Thyroid gland (tissue), 4 donors: Measurements from ENCODE around the gene PFKM. TPM values are rescaled to one million over a fixed set of nuclear protein-coding genes. Genes with fewer than 3 reads are reported as not detected.

ENCODE experiments used
- DNase-seq, 2 donors: peaks; one replicate each; pipeline ENCODE4 v3.0.0-alpha.2; 2019
- H3K27ac ChIP-seq, 3 donors: fragments of 200-600 bp; sonication (generic); 1 replicate in 2 of 3; 2 replicates in 1 of 3; pipeline ENCODE4 v1.5.1; 2016 to 2019; ENCODE audit warnings: mild to moderate bottlenecking in 1 of 3, moderate library complexity in 1 of 3
- H3K27me3 ChIP-seq: fragments of 200-600 bp; sonication (generic); one replicate; pipeline ENCODE4 v1.5.1; 2019
- H3K36me3 ChIP-seq, 2 donors: fragments of 200-600 bp; sonication (generic); one replicate each; pipeline ENCODE4 v1.5.1; 2016 to 2019
- H3K4me1 ChIP-seq, 2 donors: fragments of 200-600 bp; sonication (generic); one replicate each; pipeline ENCODE4 v1.5.1; 2017 to 2019
- H3K4me3 ChIP-seq, 3 donors: fragments of 200-600 bp; sonication (generic); replicated peaks in 1 of 3; 1 replicate in 2 of 3; 2 replicates in 1 of 3; pipeline ENCODE4 v1.5.1; 2016; ENCODE audit warnings: mild to moderate bottlenecking in 1 of 3
- H3K9me3 ChIP-seq: fragments of 200-600 bp; sonication (generic); one replicate; pipeline ENCODE4 v1.5.1; 2017
- POLR2A ChIP-seq, 2 donors: fragments of 450-650 bp; IDR thresholded peaks; one replicate each; pipeline ENCODE4 v1.6.1; 2017; ENCODE audit warnings: antibody characterized with exemption in 2 of 2, mild to moderate bottlenecking in 2 of 2, moderate library complexity in 1 of 2
- WGBS, 2 donors: methylation state at CpG; one replicate each; pipeline ENCODE4 v1.1.5; 2017; 5-methylcytosine and 5-hydroxymethylcytosine counted together
- intact Hi-C: fragments of 100-400 bp; cut with DNase I; formaldehyde crosslinking; loops from one replicate; pipeline ENCODE4 v1.15.1; 2023
- total RNA-seq, 4 donors: library from RNA; depleted of rRNA; stranded (reverse); fragments of >200 nt; gene quantifications; one replicate each; pipeline ENCODE4 v1.2.3, GENCODE V29; 2016
- TF ChIP-seq, protein P1 (sequence below), 6 experiments: fragments of 200-600 bp in 3 of 6; fragments of 450-650 bp in 3 of 6; sonication (generic) in 3 of 6; IDR thresholded peaks; one replicate each; pipeline ENCODE4 v1.5.1; 2016 to 2019; ENCODE audit warnings: antibody characterized with exemption in 6 of 6, mild to moderate bottlenecking in 2 of 6, inconsistent platforms in 1 of 6, moderate library complexity in 1 of 6

Gene PFKM
- total RNA-seq, 4 donors from 2014 or later, result 36.1 to 66.7 (median 49.2) TPM

DNA sequence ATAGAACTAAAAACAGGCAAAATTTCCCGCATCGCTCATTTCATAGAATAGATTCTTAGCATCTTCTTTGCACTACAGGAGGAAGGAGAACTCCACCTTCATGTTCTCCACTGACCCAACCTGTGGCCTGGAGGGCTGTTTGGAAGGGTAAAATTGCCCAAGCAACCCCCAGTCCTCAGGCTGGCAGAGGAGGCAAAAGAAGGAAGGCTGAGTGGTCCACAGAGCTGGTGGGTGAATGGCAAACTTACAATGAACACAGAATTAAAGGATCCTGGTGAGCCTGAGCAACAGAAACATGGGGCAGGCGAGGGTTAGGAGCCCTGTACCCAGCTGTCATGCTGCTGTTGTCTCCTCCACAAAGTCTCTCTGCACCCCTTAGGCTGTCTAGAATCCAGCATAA lies 38.3 kb upstream of the PFKM start:
- Histone ChIP-seq H3K27me3 (no peaks in the 10 kb centered on the region), H3K36me3 (peaks cover 5 to 17% of the 10 kb centered on the region in 2 donors), H3K27ac (no peak overlapping the region), H3K4me3 (no peak overlapping the region), H3K4me1 (no peaks in the 10 kb centered on the region), H3K9me3 (no peaks in the 10 kb centered on the region)
- WGBS, 2 donors, result 95 to 98% methylated on average over 3 of the region's 3 CpGs
- intact Hi-C loops, result no loop called here
- no peak for DNase-seq
- TF ChIP-seq, protein P1, sequence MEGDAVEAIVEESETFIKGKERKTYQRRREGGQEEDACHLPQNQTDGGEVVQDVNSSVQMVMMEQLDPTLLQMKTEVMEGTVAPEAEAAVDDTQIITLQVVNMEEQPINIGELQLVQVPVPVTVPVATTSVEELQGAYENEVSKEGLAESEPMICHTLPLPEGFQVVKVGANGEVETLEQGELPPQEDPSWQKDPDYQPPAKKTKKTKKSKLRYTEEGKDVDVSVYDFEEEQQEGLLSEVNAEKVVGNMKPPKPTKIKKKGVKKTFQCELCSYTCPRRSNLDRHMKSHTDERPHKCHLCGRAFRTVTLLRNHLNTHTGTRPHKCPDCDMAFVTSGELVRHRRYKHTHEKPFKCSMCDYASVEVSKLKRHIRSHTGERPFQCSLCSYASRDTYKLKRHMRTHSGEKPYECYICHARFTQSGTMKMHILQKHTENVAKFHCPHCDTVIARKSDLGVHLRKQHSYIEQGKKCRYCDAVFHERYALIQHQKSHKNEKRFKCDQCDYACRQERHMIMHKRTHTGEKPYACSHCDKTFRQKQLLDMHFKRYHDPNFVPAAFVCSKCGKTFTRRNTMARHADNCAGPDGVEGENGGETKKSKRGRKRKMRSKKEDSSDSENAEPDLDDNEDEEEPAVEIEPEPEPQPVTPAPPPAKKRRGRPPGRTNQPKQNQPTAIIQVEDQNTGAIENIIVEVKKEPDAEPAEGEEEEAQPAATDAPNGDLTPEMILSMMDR (IDR thresholded peaks at IDR 0.05), result no peak

DNA sequence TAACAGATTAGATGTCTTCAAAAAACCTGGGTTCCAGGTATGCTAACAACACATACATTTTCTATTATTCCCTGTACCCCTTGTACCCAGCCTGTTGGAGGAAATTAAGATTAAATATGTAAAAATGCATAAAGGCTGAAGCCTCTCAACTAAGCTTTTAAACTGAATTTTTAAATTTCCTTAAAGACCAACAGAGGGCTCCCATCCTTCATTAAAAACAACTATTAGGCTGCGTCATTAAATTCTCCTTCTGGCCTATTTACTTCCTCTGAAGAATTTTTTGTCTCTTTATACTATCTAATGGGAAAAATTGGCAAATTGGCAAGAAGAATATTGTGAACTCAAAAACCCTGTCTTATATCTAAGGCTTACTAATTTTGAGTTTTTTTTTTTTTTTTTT lies 35.1 kb upstream of the PFKM start:
- peaks cover 10 to 43% of the 10 kb centered on the region in 2 donors for H3K36me3 ChIP-seq
- H3K4me1 ChIP-seq, result no peaks in the 10 kb centered on the region
- TF ChIP-seq POLR2A (IDR thresholded peaks at IDR 0.05), result no peak
- TF ChIP-seq, protein P1 (IDR thresholded peaks at IDR 0.05), result peak in 3 of 6 experiments; percentile 27 to 36 (median 30)
- no peak overlapping the region for H3K27ac ChIP-seq
- no peaks in the 10 kb centered on the region for H3K9me3 ChIP-seq
- DNase-seq, result no peak
- intact Hi-C loops, result no loop called here
- no peak overlapping the region for H3K4me3 ChIP-seq
- WGBS, 2 donors, result 71 to 76% methylated on average over 1 of the region's 1 CpG
- H3K27me3 ChIP-seq, result no peaks in the 10 kb centered on the region

DNA sequence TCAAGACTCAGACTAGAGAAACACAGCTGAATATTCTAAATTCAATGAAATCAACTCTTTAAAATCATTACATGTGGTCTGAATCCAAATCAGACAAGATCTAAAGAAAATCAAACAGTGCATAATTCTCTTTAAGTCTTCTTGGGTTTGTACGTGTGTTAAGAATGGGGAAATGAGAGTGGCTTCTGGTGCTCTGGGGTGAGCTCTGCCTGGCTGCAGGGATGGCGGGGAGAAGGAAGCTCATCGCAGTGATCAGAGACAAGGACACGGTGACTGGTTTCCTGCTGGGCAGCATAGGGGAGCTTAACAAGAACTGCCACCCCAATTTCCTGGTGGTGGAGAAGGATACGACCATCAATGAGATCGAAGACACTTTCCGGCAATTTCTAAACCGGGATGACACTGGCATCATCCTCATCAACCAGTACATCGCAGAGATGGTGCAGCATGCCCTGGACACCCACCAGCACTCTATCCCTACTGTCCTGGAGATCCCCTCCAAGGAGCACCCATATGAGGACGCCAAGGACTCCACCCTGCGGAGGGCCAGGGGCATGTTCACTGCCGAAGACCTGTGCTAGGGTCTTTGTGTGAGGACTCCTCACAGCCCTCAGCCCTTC lies 34.2 kb upstream of the PFKM start:
- no peak for TF ChIP-seq POLR2A (IDR thresholded peaks at IDR 0.05)
- TF ChIP-seq, protein P1 (IDR thresholded peaks at IDR 0.05), result no peak
- WGBS, 2 donors, result 91 to 94% methylated on average over 8 to 12 of the region's 12 CpGs
- Histone ChIP-seq H3K9me3 (no peaks in the 10 kb centered on the region), H3K27me3 (no peaks in the 10 kb centered on the region), H3K4me1 (no peaks in the 10 kb centered on the region), H3K4me3 (no peak overlapping the region), H3K36me3 (peaks cover 10 to 44% of the 10 kb centered on the region in 2 donors), H3K27ac (no peak overlapping the region)
- DNase-seq, result no peak
- intact Hi-C loops, result no loop called here

DNA sequence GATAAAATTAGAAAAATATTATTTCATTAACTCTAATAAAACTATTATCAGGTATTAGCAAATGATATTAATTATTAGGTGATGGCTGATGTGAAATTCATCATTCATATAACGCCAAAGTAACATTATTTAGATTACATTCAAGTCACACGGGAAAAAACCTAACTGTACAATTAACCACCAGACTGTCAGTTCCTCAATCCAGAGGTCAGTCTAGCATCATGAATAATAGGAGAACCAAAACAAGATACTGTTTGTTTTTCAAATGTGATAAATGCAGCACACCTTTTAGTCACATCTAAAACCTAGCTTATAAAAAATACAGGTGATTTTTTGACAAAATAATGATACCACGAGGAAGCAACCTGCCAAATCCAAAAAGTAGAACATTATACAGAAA lies 32.8 kb upstream of the PFKM start:
- Histone ChIP-seq H3K36me3 (peaks cover 10 to 44% of the 10 kb centered on the region in 2 donors), H3K9me3 (no peaks in the 10 kb centered on the region), H3K4me1 (no peaks in the 10 kb centered on the region), H3K27ac (no peak overlapping the region), H3K27me3 (no peaks in the 10 kb centered on the region), H3K4me3 (no peak overlapping the region)
- TF ChIP-seq POLR2A (IDR thresholded peaks at IDR 0.05), result no peak
- TF ChIP-seq, protein P1 (IDR thresholded peaks at IDR 0.05), result no peak
- WGBS, 2 donors, result 90 to 93% methylated on average over 3 of the region's 3 CpGs
- intact Hi-C loops, result no loop called here
- DNase-seq, result no peak

DNA sequence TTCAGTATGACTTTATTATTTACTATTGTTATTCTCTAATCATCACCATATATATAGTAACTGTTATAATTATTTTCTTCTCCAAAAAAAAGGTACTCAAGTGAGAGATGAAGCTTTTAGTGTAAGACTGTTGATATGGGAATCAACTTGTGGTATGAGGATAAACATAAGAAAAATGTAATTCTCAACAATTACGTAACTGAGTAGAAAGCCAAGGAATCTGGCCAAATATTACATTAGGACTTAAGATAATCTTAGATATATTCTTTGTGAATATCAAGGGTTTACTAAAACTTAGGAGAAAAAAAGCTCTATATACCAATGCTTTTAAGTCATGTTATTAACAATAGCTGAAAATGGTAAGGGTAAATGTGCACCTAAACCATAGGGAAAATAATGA lies 26.6 kb upstream of the PFKM start:
- intact Hi-C loops, result no loop called here
- no peaks in the 10 kb centered on the region for H3K27me3 ChIP-seq
- H3K9me3 ChIP-seq, result no peaks in the 10 kb centered on the region
- H3K4me1 ChIP-seq, result no peaks in the 10 kb centered on the region
- H3K27ac ChIP-seq, result no peak overlapping the region
- H3K4me3 ChIP-seq, result no peak overlapping the region
- TF ChIP-seq, protein P1 (IDR thresholded peaks at IDR 0.05), result no peak
- no peak for TF ChIP-seq POLR2A (IDR thresholded peaks at IDR 0.05)
- 90 to 92% methylated on average over 1 of the region's 1 CpG for WGBS, 2 donors
- peaks cover 5 to 25% of the 10 kb centered on the region in 2 donors for H3K36me3 ChIP-seq
- DNase-seq, result no peak
